GM20000 (cell line): ENCODE measurements around the gene CELSR1.
"Not testable (repeated sequence)": the region's sequence is repeated elsewhere in the genome, so short reads cannot be mapped to it uniquely, and the experiment has no call there.

ENCODE experiments used
- DNase-seq: peaks from one replicate; pipeline ENCODE4 v3.0.0; 2012; ENCODE audit warnings: low spot score
- CTCF ChIP-seq: IDR thresholded peaks from 2 replicates; pipeline ENCODE4 v1.5.1; 2012; ENCODE audit warnings: mild to moderate bottlenecking, control low read depth; ENCODE audit errors: extremely low read depth, missing control alignments

The CELSR1 gene

GRCh38 chr22:46399251-46400024, 138.0 kb downstream of the CELSR1 start:
- TF ChIP-seq CTCF: no peak
- DNase-seq: no peak

- no peak for TF ChIP-seq CTCF
- no peak for DNase-seq
Measured at GRCh38 chr22:46397951-46398350, 139.5 kb downstream of the CELSR1 start.

- no peak for TF ChIP-seq CTCF
- no peak for DNase-seq
Measured at GRCh38 chr22:46397514-46397913, 139.9 kb downstream of the CELSR1 start.

GRCh38 chr22:46397049-46397448, 140.4 kb downstream of the CELSR1 start:
- not testable (repeated sequence) for DNase-seq

- DNase-seq: no peak
- TF ChIP-seq CTCF: no peak
Measured at GRCh38 chr22:46395145-46395544, 142.3 kb downstream of the CELSR1 start.

GRCh38 chr22:46394622-46395021, 142.8 kb downstream of the CELSR1 start:
- TF ChIP-seq CTCF: no peak
- DNase-seq: no peak

- no peak for TF ChIP-seq CTCF
- DNase-seq: no peak
Measured at GRCh38 chr22:46393873-46394272, 143.5 kb downstream of the CELSR1 start.
